Measurements from ENCODE around the gene ENDOD1.

- no peak for TF ChIP-seq CTCF (IDR thresholded peaks at IDR 0.05; ENCODE audit: insufficient read depth, low read depth, low read length)
- TF ChIP-seq EZH2 (IDR thresholded peaks at IDR 0.05; ENCODE audit: insufficient read depth, low read length), result no peak
Observed at GRCh38 chr11:95135155-95135554, 45.5 kb downstream of the ENDOD1 start.

All from astrocyte (in vitro differentiated cells and primary cell).